Measurements from ENCODE around the gene AFF3. TPM values are rescaled to one million over a fixed set of nuclear protein-coding genes. Genes with fewer than 3 reads are reported as not detected.

AFF3 gene
- total RNA-seq, 1 experiment from 2014 or later = 0.05 TPM

- H3K9me3 Mint-ChIP-seq (ENCODE audit: unreplicated experiment) = no peaks in the 10 kb centered on the region
- Histone ChIP-seq H3K4me1 (no peaks in the 10 kb centered on the region), H3K4me3 (ENCODE audit: low read depth, low read length) (no peak overlapping the region), H3K36me3 (ENCODE audit: control insufficient read depth, insufficient read depth, low read length) (no peaks in the 10 kb centered on the region), H3K9me3 (no peaks in the 10 kb centered on the region), H3K27me3 (replicated peaks; ENCODE audit: control insufficient read depth, insufficient read depth, low read length) (no peaks in the 10 kb centered on the region)
- no peak overlapping the region for H3K27ac Mint-ChIP-seq (ENCODE audit: unreplicated experiment)
- no peak for DNase-seq
- no peak for TF ChIP-seq CTCF (IDR thresholded peaks at IDR 0.05; ENCODE audit: insufficient read depth in 1 of 2, low read depth in 1 of 2, low read length in 1 of 2, severe bottlenecking in 1 of 2, unreplicated experiment in 1 of 2)
- ChIA-PET CTCF (no interaction called here), POLR2A (no interaction called here)
- H3K27me3 Mint-ChIP-seq (ENCODE audit: insufficient read depth, unreplicated experiment) = no peaks in the 10 kb centered on the region
- H3K4me1 Mint-ChIP-seq (ENCODE audit: low read depth, unreplicated experiment) = no peaks in the 10 kb centered on the region
- no peaks in the 10 kb centered on the region for H3K36me3 Mint-ChIP-seq (ENCODE audit: insufficient read depth, unreplicated experiment)
- intact Hi-C loops (cut with micrococcal nuclease; ENCODE audit: unreplicated experiment) = no loop called here
- BruUV-seq (replicated peaks) = no TSS peak
- H3K4me3 Mint-ChIP-seq (ENCODE audit: unreplicated experiment) = no peak overlapping the region
These were observed 5.1 kb downstream of the AFF3 start for GRCh38 chr2:100137318-100137717.

- Mint-ChIP-seq H3K4me1 (ENCODE audit: low read depth, unreplicated experiment) (no peaks in the 10 kb centered on the region), H3K4me3 (ENCODE audit: unreplicated experiment) (no peak overlapping the region), H3K36me3 (ENCODE audit: insufficient read depth, unreplicated experiment) (no peaks in the 10 kb centered on the region), H3K27me3 (ENCODE audit: insufficient read depth, unreplicated experiment) (no peaks in the 10 kb centered on the region), H3K9me3 (ENCODE audit: unreplicated experiment) (no peaks in the 10 kb centered on the region), H3K27ac (ENCODE audit: unreplicated experiment) (no peak overlapping the region)
- CTCF ChIA-PET = no interaction called here
- H3K4me3 ChIP-seq (ENCODE audit: low read depth, low read length) = no peak overlapping the region
- BruUV-seq (replicated peaks) = no TSS peak
- H3K9me3 ChIP-seq = no peaks in the 10 kb centered on the region
- no peaks in the 10 kb centered on the region for H3K27me3 ChIP-seq (replicated peaks; ENCODE audit: control insufficient read depth, insufficient read depth, low read length)
- intact Hi-C loops (cut with micrococcal nuclease; ENCODE audit: unreplicated experiment) = no loop called here
- no peak for TF ChIP-seq CTCF (IDR thresholded peaks at IDR 0.05; ENCODE audit: insufficient read depth in 1 of 2, low read depth in 1 of 2, low read length in 1 of 2, severe bottlenecking in 1 of 2, unreplicated experiment in 1 of 2)
- no peak for DNase-seq
- H3K4me1 ChIP-seq = no peaks in the 10 kb centered on the region
- no peaks in the 10 kb centered on the region for H3K36me3 ChIP-seq (ENCODE audit: control insufficient read depth, insufficient read depth, low read length)
- POLR2A ChIA-PET = no interaction called here
These were observed 6.1 kb downstream of the AFF3 start for GRCh38 chr2:100136310-100136709.

GRCh38 chr2:100135415-100135814 lies 7.0 kb downstream of the AFF3 start:
- Histone ChIP-seq H3K4me1 (no peaks in the 10 kb centered on the region), H3K4me3 (ENCODE audit: low read depth, low read length) (no peak overlapping the region), H3K27me3 (replicated peaks; ENCODE audit: control insufficient read depth, insufficient read depth, low read length) (no peaks in the 10 kb centered on the region), H3K36me3 (ENCODE audit: control insufficient read depth, insufficient read depth, low read length) (no peaks in the 10 kb centered on the region), H3K9me3 (no peaks in the 10 kb centered on the region)
- H3K36me3 Mint-ChIP-seq (ENCODE audit: insufficient read depth, unreplicated experiment) = no peaks in the 10 kb centered on the region
- CTCF ChIA-PET = no interaction called here
- H3K27ac Mint-ChIP-seq (ENCODE audit: unreplicated experiment) = no peak overlapping the region
- BruUV-seq (replicated peaks) = no TSS peak
- H3K27me3 Mint-ChIP-seq (ENCODE audit: insufficient read depth, unreplicated experiment) = no peaks in the 10 kb centered on the region
- DNase-seq = no peak
- intact Hi-C loops (cut with micrococcal nuclease; ENCODE audit: unreplicated experiment) = no loop called here
- POLR2A ChIA-PET = no interaction called here
- no peaks in the 10 kb centered on the region for H3K9me3 Mint-ChIP-seq (ENCODE audit: unreplicated experiment)
- H3K4me1 Mint-ChIP-seq (ENCODE audit: low read depth, unreplicated experiment) = no peaks in the 10 kb centered on the region
- H3K4me3 Mint-ChIP-seq (ENCODE audit: unreplicated experiment) = no peak overlapping the region
- TF ChIP-seq CTCF (IDR thresholded peaks at IDR 0.05; ENCODE audit: insufficient read depth in 1 of 2, low read depth in 1 of 2, low read length in 1 of 2, severe bottlenecking in 1 of 2, unreplicated experiment in 1 of 2) = no peak
